Ovary (tissue), 3 donors: ENCODE results near the gene LGALS7.

Source experiments
- CTCF ChIP-seq, 3 donors: fragments of 450-650 bp in 2 of 3; fragments of 200-600 bp in 1 of 3; IDR thresholded peaks; one replicate each; pipeline versions ENCODE4 v1.5.1 to v1.8.0; 2016 to 2022; ENCODE audit warnings: antibody characterized with exemption in 3 of 3, mild to moderate bottlenecking in 1 of 3
- EP300 ChIP-seq: sonication (generic); formaldehyde crosslinking; IDR thresholded peaks from one replicate; pipeline ENCODE4 v1.6.1; 2017; ENCODE audit warnings: antibody characterized with exemption
- POLR2A ChIP-seq: fragments of 450-650 bp; IDR thresholded peaks from one replicate; pipeline ENCODE4 v1.6.1; 2017; ENCODE audit warnings: antibody characterized with exemption, mild to moderate bottlenecking, moderate library complexity
- donor health status: DM: no; HTN: no; CAD: no.

GRCh38 chr19:38730470-38730730 lies 42.9 kb downstream of the LGALS7 start:
- TF ChIP-seq CTCF (IDR thresholded peaks at IDR 0.05) (no peak), EP300 (no peak), POLR2A (no peak)
